Activated CD8-positive, alpha-beta T cell treated with anti-CD3 and anti-CD28 coated beads for 36 hours (primary cell): ENCODE measurements around the gene ZNF365. TPM values are rescaled to one million over a fixed set of nuclear protein-coding genes. Genes with fewer than 3 reads are reported as not detected.

ENCODE experiments used
- ATAC-seq: fragments of 200-7000 bp; cut with Tn5 transposase; one replicate; pipeline ENCODE4 v1.10.0; 2021; ENCODE audit warnings: mild to moderate bottlenecking, moderate library complexity
- CTCF ChIA-PET: fragments of 350-600 bp; sonication (Branson Sonifier 250); formaldehyde crosslinking; loops from one replicate; lab custom pipeline; 2021; ENCODE audit warnings: antibody characterized with exemption; lab: Charles Lee
- POLR2A ChIA-PET: fragments of 350-600 bp; sonication (Branson Sonifier 250); formaldehyde crosslinking; loops from one replicate; lab custom pipeline; 2021; ENCODE audit warnings: antibody characterized with exemption; lab: Charles Lee
- DNase-seq: peaks from one replicate; pipeline ENCODE4 v3.0.0-alpha.2; 2020
- H3K27ac Mint-ChIP-seq: one replicate; pipeline ENCODE4 v1.8.0; 2021; ENCODE audit warnings: mild to moderate bottlenecking, mixed read lengths
- H3K27me3 Mint-ChIP-seq: one replicate; pipeline ENCODE4 v1.8.0; 2021; ENCODE audit warnings: mixed read lengths
- H3K36me3 Mint-ChIP-seq: one replicate; pipeline ENCODE4 v1.8.0; 2021; ENCODE audit warnings: low read depth, mixed read lengths
- H3K4me1 Mint-ChIP-seq: one replicate; pipeline ENCODE4 v1.8.0; 2021; ENCODE audit warnings: low read depth, mixed read lengths
- H3K4me3 Mint-ChIP-seq: one replicate; pipeline ENCODE4 v1.8.0; 2021; ENCODE audit warnings: mild to moderate bottlenecking, moderate library complexity, mixed read lengths
- H3K9me3 Mint-ChIP-seq: one replicate; pipeline ENCODE4 v1.8.0; 2021; ENCODE audit warnings: mixed read lengths
- intact Hi-C: fragments of 100-400 bp; cut with micrococcal nuclease; formaldehyde crosslinking; loops from one replicate; pipeline ENCODE4 v1.10.0; 2022
- total RNA-seq, 2 experiments: library from RNA; stranded (reverse); gene quantifications; one replicate each; pipeline ENCODE4 v1.2.3, GENCODE V29; 2021
- TF ChIP-seq, protein P1 (sequence below): fragments of 200-600 bp; IDR thresholded peaks from one replicate; pipeline ENCODE4 v1.8.0; 2022; ENCODE audit warnings: antibody characterized with exemption, mild to moderate bottlenecking

The ZNF365 gene
- total RNA-seq, 2 experiments from 2014 or later: not detected

DNA sequence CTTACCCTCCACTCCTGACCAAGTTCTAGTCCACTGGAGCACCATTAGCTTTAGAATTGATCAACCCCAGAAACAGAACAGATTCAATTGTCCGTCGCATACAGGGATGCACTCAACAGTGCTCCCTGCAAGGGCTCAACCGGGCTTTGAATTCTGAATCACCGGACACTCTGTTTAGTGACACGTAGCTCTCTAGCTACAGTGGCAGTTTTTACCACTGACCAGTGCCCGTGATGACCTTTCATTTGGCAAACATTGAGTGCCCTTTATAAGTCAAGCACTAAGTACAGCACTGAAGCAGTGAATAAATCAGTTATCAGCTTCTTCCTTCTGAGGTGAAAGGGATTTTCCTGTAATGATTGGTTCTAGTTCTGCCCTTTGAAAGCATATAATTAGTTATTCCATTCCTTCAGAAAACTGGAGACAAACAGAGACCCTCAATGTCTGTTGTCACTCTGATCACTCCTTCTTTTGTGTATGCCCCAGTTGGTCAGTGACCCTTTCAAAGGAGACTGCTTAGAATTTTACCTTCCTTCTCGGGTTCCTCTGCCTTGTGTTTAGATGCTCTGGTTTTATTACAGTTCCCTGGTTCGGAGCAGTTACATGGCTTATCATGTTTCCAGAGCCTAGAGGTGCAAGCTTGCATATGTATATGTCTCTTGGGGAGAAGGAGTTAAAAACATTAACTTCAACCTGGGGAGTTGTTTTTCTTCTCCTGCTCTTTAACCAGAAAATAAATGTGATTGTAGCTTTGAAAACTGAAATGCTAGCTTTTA is 68.9 kb downstream of the ZNF365 start:
- ChIA-PET CTCF (interaction anchor here (0.8 kb wide), 1 partner anchor 13 kb away, joined by 3 read pairs; no protein-coding TSS in a partner anchor), POLR2A (no interaction called here)
- H3K9me3 Mint-ChIP-seq: no peaks in the 10 kb centered on the region
- peaks cover 9% of the 10 kb centered on the region for H3K27me3 Mint-ChIP-seq
- no peak overlapping the region for H3K4me3 Mint-ChIP-seq
- no peak overlapping the region for H3K27ac Mint-ChIP-seq
- ATAC-seq (no peak), DNase-seq (no peak)
- H3K36me3 Mint-ChIP-seq: no peaks in the 10 kb centered on the region
- TF ChIP-seq, protein P1, sequence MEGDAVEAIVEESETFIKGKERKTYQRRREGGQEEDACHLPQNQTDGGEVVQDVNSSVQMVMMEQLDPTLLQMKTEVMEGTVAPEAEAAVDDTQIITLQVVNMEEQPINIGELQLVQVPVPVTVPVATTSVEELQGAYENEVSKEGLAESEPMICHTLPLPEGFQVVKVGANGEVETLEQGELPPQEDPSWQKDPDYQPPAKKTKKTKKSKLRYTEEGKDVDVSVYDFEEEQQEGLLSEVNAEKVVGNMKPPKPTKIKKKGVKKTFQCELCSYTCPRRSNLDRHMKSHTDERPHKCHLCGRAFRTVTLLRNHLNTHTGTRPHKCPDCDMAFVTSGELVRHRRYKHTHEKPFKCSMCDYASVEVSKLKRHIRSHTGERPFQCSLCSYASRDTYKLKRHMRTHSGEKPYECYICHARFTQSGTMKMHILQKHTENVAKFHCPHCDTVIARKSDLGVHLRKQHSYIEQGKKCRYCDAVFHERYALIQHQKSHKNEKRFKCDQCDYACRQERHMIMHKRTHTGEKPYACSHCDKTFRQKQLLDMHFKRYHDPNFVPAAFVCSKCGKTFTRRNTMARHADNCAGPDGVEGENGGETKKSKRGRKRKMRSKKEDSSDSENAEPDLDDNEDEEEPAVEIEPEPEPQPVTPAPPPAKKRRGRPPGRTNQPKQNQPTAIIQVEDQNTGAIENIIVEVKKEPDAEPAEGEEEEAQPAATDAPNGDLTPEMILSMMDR: no peak
- H3K4me1 Mint-ChIP-seq: no peaks in the 10 kb centered on the region
- intact Hi-C loops: loop anchor here (10.0 kb wide), 1 partner anchor 642 kb away; no protein-coding TSS in a partner anchor

DNA sequence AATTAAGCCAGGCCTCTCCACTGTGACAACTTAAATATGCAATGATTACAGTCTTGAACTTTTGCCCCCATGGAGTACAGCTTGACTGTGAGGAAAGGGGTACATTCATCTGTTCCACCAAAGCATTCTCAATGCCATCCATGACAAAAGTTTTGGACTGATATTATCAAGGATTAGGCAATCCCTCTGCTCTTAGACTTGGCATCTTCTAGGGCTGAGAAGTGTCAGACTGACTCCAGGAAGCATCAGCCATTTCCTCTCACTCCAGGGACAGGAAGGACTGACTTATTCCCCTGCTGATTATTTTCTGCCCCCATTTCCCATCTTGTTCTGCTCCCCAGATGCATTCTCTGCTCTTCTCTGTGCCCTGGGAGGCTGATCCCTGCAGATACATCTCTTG is 69.7 kb downstream of the ZNF365 start:
- H3K36me3 Mint-ChIP-seq: no peaks in the 10 kb centered on the region
- peaks cover 10% of the 10 kb centered on the region for H3K27me3 Mint-ChIP-seq
- TF ChIP-seq, protein P1: no peak
- no peaks in the 10 kb centered on the region for H3K4me1 Mint-ChIP-seq
- no peaks in the 10 kb centered on the region for H3K9me3 Mint-ChIP-seq
- H3K4me3 Mint-ChIP-seq: no peak overlapping the region
- ATAC-seq (no peak), DNase-seq (no peak)
- intact Hi-C loops: loop anchor here (10.0 kb wide), 1 partner anchor 641 kb away; no protein-coding TSS in a partner anchor
- POLR2A ChIA-PET: no interaction called here
- H3K27ac Mint-ChIP-seq: no peak overlapping the region
- CTCF ChIA-PET: no interaction called here

DNA sequence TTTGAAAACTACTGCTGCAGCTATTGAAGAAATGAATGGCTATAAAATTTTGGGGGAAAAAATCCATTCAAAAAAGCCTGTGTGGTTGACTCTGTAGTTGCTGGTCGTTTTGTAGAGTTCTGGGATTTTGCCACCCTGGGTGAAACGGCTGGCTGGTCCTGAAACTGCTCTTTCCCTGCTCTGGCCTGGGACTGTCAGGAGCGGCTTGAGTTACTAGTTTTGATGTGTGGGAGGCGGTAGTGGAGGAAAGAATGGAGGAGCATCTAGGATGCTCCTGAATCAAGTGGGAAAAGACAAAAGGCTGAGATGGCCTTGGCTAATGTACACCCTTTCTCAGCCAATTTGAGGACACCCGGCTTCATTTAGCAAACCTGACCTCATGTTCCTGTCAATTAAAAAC is 72.5 kb downstream of the ZNF365 start:
- Mint-ChIP-seq H3K9me3 (no peaks in the 10 kb centered on the region), H3K27ac (no peak overlapping the region), H3K4me3 (no peak overlapping the region), H3K36me3 (no peaks in the 10 kb centered on the region), H3K27me3 (peaks cover 12% of the 10 kb centered on the region), H3K4me1 (no peaks in the 10 kb centered on the region)
- intact Hi-C loops: loop anchor here (10.0 kb wide), 1 partner anchor 638 kb away; no protein-coding TSS in a partner anchor
- ATAC-seq (no peak), DNase-seq (no peak)
- TF ChIP-seq, protein P1: no peak
- POLR2A ChIA-PET: no interaction called here
- CTCF ChIA-PET: interaction anchor here (1.0 to 1.1 kb wide), 2 partner anchors 9 to 10 kb away, joined by 3 to 4 read pairs; no protein-coding TSS in a partner anchor

DNA sequence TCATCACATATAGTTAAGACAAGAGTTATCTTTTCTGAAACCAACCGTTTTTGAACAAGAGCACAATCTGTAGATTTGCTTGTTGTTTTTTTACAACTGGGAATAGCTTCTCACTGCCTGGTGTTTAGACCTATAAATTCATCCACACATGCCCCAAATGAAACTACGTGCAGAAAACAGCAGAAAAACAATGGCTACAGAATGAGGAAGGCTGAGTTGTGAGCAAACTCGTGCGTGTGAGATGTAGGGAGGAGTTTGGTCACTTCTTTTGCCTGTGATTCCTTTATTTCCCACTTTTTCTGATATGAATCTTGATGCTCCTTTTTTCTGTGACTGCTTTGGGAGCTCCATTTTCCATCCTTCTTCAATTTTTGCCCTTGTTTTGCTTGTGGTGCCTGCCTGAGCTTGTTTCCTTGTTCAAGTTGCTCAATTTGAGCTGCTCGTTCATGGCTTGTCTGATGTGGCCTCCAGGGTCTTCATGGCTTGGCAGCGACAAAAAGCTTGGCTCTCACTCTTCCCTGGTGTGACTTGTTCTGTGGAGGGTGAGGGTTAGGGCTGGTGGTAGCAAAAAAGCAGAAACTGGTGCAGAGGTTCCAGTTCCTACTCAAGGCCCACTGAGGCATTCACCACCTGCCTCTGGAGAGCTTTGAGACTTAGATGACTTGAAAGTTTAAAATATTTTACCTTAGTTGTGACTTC is 76.9 kb downstream of the ZNF365 start:
- H3K4me1 Mint-ChIP-seq: no peaks in the 10 kb centered on the region
- CTCF ChIA-PET: interaction anchor here (4.7 kb wide), 1 partner anchor 13 kb away, joined by 45 read pairs; no protein-coding TSS in a partner anchor
- H3K27me3 Mint-ChIP-seq: peaks cover 16% of the 10 kb centered on the region
- DNase-seq: no peak
- no peaks in the 10 kb centered on the region for H3K9me3 Mint-ChIP-seq
- intact Hi-C loops: no loop called here
- H3K36me3 Mint-ChIP-seq: no peaks in the 10 kb centered on the region
- no peak overlapping the region for H3K27ac Mint-ChIP-seq
- POLR2A ChIA-PET: no interaction called here
- TF ChIP-seq, protein P1: no peak
- ATAC-seq: no peak
- H3K4me3 Mint-ChIP-seq: no peak overlapping the region
